Fibroblast of skin of right biceps (primary cell): ENCODE results near the gene P2RY14.

ENCODE experiments used
- DNase-seq: peaks from one replicate; pipeline ENCODE4 v3.0.0-alpha.2; 2013

The P2RY14 gene

GRCh38 chr3:151213151-151213550, 65.2 kb downstream of the P2RY14 start:
- no peak for DNase-seq

DNA sequence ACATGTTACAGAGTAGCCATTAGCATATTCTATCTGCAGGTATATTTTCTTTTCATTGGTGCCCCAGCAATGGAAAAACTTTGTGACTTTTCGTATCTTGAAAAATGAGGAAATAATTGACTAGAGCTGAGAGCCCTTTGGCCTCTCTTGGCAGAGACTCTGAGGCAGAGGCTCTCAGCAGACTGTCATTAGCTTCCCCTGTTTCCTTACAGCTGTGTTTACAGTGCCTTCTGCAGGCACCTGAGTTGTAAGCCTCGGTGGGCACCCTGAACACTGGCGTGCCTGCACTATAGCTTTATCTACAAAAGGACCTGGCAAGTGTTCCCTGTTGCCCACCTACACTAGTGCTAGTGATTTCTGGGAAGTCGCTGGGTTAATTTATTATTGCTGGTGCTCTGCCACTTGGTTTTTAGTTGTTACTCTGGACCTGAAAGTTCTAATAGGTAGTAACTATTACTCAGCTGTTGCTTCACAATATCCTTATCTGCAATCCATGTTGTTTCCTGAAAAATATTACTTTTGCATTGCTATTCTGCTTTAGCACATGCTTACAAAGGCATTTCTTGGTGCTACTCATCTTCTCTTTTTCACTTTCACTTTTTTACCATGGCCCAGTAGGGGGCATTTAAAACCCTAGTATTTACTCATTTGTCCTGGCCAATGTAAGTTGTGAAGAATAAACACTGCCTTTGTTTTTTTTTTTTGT, 67.5 kb downstream of the P2RY14 start:
- no peak for DNase-seq

DNA sequence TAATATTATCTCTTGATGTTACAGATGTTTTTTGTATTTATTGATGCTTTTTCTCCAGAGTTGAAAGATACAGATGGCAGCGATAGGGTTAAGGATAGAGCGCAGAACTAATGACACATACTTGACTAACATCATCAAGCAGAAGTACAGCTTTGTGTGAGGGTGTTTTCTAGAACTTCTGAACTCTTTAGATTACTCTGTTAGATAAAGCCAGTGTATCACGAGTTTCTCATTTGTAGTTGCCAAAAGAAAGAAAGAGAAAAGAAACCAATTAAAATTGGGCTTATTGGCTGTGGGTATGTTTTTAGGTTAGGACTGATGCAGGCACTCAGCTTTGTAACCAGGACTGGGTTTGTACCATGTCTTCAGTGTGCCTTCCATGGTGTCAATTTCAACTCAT, 68.7 kb downstream of the P2RY14 start:
- no peak for DNase-seq

- no peak for DNase-seq
Measured at GRCh38 chr3:151206201-151206600, 72.1 kb downstream of the P2RY14 start.

- DNase-seq = no peak
Measured at GRCh38 chr3:151205482-151205881, 72.9 kb downstream of the P2RY14 start.

- no peak for DNase-seq
Measured at GRCh38 chr3:151204530-151205402, 73.6 kb downstream of the P2RY14 start.

DNA sequence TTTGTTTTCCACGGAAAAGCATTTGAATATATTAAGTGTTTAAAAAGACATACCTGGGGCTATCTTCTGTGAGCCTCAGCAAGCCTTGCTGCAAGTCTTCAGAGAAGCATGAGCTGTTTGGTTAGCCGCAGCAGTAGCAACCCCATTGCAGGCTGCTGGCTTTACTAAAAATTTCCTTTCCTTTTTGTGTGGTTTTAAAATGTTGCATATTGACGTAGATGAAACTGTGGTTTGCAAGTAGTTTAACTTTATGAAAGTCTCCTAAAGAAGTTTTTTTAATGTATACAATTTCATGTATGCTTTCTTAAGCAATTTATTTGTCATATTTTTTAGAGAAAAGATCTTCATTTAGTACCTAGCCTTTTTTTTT, 75.3 kb downstream of the P2RY14 start, which contains the start of gene GPR171:
TSS of gene GPR171 (minus strand) at position 166 of the 370 bp plus-strand sequence. CDS start 3,830 bp downstream, outside the sequence.
- DNase-seq = no peak

GRCh38 chr3:151201051-151201730, 77.2 kb downstream of the P2RY14 start:
- DNase-seq = no peak

GRCh38 chr3:151200586-151200985, 77.8 kb downstream of the P2RY14 start:
- no peak for DNase-seq

GRCh38 chr3:151199554-151200438, 78.5 kb downstream of the P2RY14 start:
- no peak for DNase-seq

DNA sequence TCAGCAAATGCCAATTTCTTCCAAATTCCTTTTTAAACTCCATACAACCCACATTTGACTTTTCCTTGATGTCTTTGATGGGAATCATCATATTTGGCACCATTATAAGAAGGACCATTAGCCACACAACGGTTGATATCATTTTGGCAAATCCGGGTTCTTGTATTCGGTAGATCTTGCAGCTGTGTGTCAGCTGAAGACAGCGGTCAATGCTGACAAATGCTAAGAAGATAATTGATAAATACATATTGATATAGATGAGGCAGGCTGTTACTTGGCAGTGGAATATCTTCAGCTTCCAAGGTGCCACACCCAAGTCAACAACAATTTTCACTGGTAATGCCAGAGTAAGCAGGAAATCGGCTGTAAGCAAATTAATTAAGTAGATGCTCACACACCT, 79.5 kb downstream of the P2RY14 start:
- no peak for DNase-seq

- DNase-seq = peak; percentile 80
Measured at GRCh38 chr3:151197981-151198767, 80.2 kb downstream of the P2RY14 start.

- DNase-seq = no peak
Measured at GRCh38 chr3:151197228-151197627, 81.1 kb downstream of the P2RY14 start.

DNA sequence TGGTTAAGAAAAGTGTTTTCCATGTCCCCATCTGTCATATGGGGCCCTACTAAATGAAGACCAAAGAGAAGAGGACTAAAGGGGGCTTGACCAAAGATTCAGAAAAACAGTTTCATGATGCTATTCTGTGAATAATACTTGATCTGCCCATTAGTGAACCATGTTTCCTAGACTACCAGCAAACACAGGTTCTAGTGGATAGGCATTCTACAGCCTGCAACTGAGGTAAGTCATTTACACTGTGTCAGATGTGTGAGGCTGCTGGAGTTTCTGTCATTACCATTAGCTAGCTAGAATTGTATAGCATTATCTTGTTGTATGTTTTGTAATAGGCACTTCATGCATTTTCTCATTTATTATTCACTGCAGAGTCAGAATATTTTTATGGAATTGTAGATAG, 81.9 kb downstream of the P2RY14 start:
- DNase-seq = no peak

DNA sequence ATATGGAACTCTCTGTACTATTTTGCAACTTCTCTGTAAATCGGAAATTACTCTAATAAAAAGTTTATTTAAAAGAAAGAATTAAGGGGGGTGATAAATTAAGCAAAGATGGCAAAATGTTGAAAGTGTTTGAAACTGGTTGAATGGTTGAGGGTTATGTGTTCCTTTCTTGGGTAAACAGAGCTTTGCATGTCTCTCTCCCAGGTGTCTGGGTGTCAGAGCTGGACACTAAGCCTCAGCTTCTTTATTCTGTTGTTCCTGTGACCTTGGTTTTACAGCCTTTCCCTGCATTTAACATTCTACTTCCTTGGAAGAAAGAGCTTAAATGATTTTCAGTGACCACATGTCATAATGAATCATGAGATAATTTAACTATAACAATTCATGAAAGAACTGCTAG, 82.5 kb downstream of the P2RY14 start:
- no peak for DNase-seq

GRCh38 chr3:151192545-151192944, 85.8 kb downstream of the P2RY14 start:
- DNase-seq = no peak

- DNase-seq = no peak
Measured at GRCh38 chr3:151191095-151191494, 87.2 kb downstream of the P2RY14 start.

- no peak for DNase-seq
Measured at GRCh38 chr3:151183265-151183671, 95.1 kb downstream of the P2RY14 start.

DNA sequence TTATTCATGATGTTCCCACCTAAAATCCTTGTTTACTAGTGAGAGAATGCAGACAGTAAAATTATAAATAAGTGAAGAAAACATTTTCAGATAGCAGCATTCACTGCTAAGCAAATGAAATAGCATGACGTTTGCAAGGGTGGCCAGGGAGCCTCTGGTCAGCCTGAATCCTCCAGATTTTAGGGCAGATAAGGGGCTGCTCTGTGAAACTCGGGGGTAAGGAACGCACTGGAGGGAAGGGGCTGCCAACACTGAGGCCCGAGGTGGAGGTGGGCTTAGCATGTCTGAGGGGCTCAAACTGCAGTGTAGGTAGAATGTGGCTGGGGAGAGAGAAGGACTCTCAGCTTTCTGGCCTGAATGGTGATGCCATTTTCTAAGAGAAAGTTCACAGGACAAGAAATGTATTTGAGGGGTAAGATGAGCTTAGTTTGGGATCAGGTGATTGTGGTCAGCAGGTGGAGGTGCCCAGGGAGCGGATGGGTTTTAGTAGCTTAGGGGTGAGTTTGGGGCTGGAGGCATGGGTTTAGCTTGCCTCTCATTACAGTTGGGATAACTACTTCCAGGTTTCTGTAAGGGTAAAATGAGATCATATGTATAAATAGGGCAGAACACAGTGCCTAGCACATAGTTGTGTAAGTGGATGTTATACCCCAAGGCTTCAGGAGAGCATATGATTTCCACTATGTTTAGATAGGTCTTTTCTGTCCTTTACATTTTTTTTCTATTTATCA, 95.8 kb downstream of the P2RY14 start:
- DNase-seq = no peak

DNA sequence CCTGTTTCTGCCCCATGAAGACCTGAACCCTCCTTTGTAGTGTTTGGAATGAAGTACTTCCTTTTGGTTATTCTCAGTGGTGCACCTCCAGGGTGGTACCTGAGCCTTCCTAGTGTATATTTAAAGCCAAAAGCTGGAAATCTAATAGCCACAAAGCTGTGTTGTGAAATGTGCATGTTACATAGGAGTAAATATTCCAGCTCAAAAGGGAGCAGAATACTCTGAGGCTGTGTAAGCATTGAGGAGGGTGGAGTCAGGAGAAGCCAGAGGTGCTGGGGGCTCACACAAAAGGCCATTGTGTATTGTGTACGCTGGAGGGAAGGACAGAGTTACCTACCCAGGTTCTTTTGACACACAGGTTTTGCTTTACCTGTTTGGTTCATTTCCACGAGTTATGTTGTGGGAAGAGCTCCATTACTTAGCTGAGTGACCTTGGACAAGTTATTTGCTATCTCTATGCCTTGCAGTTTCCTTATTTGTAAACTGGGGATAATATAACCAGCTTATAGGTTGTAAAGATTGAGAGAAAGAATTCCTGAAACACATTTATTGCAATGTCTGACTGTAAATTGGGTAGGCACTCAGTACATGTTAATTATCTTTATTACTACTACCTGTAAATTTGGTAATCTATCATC, 100.0 kb downstream of the P2RY14 start:
- DNase-seq = no peak
